HG02840 (cell line): Measurements from ENCODE around the gene KLHL36.
"Not testable (repeated sequence)": the region's sequence is repeated elsewhere in the genome, so short reads cannot be mapped to it uniquely, and the experiment has no call there.

Experiments
- ATAC-seq: cut with Tn5 transposase; IDR thresholded peaks from one replicate; pipeline ENCODE4 v1.9.1; 2021; ENCODE audit warnings: mild to moderate bottlenecking, moderate library complexity, moderate number of reproducible peaks; ENCODE audit not compliant: unreplicated experiment, low FRiP score

The KLHL36 gene

DNA sequence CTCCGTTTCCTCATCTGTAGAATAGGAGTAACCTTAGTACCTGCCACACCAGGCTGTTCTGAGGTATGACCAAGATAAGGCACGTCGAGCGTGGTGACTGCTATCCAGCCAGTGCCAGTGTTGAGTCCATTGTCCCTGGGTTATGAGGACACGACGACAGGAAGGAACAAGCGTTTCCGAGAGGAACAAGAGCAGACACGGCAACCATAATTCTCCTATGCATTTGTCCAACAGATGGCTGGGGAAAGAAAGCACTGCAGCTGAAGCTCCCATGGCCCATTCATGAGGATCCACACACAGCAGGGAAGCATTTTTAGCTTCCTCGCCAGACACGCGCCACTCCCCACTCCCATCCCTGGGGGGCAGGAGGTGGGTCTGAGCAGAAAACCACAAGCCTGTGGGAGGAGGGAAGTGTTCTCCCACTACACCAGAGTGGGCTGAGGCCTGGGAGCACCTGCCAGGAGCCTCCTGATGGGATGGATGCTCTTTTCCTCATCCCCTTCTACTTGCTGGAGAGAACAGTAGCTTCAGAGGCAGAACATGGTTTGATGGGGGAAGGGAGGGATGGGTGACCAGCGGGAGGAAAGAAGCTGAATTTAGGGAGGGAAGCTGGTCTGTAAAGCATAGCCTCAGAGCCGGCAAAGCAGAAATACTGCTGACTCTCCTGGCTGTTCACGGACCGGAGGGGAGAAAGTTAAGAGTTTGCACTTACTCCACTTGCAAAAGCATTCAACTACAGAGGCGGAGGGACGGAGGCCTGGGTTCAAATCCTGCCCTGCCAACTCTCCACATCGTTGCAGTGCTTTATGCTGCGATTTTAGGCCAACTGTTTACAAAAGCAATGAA, 33.1 kb upstream of the KLHL36 start:
- ATAC-seq = no peak

DNA sequence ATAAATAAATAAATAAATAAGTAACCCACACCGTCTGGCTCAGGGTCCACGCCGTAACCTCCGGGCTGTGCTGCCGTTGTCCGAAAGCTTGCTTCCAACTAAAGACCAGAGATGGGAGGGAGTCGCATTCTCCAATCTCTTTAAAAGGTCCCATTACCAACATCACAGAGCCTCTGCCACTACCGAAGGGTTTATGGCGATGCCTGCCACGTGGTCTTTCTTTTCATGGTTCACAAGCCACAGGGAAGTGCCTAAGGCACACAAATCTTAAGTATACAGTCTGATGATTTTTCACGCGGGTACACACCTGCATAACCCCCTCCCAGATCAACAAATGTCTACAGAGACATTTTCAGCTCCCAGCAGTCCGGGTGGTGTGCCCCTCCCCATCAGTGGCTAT, 31.8 kb upstream of the KLHL36 start:
- ATAC-seq = no peak

DNA sequence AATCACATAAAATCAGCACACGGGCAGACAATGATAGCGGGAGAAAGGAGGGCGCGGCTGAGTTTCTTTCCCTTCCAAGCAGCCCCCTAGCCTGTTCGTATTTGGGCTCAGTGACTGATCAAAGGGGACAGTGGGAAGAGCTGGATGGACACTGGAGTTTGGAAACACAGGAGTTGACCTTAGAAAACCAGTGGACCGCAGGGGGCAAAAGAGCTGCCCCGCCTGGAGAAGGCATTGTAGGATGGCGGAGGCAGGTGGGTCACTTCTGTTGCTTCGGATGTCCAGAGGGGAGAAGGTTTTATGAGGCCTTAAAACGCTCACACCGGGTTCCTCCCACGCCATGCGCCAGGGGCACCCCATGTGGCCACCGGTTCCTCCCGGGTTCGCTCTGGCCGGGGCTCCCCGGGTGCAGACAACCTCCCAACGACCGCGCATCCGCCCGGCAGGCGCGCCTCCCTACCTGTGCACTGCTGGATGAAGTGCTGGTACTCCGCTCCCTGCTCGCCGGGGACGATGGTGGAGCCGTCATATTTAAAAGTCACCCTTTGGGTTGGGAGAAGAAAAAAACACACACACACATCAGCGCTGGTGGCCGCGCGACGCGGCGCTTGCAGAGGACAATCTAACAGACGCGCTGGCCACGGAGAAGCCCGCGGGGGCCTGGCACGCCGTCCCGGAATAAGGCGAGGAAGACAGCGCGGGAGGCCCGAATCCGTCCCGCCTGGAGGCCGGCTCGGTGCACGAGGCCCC, 31.1 kb upstream of the KLHL36 start:
- peak; percentile 21 for ATAC-seq

DNA sequence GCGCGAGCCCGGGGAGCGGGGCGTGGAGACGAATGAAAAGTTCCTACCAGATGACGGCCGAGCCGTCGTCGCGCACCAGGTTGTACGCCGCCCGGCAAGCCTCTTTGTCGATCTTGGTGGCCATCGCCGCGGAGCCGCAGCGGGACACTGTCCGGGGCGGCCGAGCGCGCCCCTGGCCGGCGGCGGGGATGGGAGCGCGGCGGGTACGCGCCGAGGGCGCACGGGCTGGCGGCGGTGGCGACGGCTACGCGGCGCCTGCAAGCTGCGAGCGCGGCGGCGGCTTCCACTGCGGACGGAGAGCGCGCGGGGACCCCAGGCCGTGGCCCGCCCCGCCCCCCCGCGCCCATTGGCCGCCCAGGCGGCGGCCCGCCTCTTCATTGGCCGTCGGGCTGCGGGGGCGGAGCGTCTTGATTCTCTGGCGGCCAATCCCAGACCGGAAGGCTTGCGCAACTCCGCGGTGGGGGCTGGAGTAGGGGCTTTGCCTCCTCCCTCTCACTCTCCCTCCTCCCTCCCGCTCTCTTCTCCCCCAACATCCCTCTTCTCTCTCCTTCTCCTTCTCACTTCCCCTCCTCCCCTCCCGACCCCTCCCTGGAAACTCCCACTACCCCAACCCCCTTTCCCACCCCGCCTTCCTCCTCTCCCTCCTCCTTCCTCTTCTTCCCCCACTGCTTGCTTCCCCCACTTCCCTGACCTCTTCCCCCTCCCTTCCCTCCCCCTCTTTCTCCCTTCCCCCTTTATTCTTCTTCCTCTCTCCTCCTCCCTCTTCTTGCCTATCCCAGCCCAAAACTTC, 30.3 kb upstream of the KLHL36 start, which contains the start of gene COTL1:
Gene COTL1, minus strand, starts transcription at position 288 of the 790 bp plus-strand sequence. Its CDS starts 164 bp downstream, at position 124.
- ATAC-seq = peak; percentile 69

DNA sequence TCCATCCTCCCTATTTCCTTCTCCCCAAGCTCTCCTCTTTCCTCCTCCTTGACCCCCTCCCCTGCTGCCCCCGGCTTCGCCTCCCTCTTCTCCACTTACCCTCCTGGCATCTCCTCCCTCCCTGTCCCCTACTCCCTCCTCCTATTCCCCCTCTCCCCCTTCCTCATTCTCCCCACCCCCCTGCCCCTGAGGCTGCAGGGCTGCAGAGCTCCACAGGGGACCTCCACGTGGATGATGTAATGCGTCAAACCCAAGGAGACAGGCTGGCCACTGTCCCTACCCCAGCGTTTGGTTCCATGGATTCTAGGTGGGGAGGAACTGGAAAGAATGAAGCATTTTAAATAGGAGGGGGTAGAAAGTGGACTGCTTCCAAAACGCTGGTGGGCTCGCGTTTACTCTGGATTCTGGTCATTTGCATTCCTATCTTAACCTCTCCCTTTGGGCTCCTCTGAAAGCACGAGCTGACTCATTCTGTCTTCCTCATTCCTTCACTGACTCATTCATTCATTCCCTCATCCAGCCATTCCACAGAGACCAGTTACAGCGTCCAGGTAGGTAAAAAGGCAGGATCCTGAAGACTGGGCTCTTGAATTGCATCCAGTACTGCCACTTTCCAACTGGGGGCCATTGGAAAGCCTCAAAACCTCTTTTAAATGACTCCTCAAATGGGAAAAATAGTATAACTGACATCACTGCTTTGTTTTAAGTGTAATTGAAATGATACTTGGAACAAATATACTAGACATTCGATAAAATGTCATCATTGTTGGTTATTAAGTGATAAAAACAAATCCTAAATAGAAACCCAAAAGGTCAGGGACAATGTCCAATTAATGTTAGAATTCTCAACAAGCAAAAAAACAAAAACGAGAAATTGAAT, 29.5 kb upstream of the KLHL36 start:
- no peak for ATAC-seq

DNA sequence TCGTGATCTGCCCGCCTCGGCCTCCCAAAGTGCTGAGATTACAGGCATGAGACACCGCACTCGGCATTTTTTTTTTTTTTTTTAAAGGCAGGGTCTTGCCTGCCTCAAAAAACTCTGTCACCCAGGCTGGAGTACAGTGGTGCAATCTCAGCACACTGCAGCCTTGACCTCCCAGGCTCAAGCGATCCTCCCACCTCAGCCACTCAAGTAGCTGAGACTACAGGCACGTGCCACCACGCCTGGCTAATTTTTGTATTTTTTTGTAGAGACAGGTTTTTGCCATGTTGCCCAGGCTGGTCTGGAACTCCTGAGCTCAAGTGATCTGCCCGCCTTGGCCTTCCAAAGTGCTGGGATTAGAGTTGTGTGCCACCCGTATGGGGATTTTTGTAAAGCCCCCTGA, 27.4 kb upstream of the KLHL36 start:
- ATAC-seq = not testable (repeated sequence)

DNA sequence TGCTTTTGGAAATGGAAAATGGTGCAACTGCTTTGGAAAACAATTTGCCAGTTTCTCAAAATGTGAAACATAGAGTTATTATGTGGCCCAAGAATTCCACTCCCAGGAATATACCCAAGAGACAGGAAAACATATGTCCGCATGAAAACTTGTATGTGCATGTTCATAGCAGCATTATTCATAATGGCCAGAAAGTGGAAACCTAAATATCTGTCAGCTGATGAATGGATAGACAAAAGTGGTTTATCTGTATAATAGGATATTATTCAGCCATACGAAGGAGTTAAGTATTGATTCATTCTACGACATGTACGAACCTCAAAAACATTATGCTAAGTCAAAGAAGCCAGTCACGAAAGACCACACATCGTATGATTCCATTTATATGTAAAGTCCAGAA, 22.8 kb upstream of the KLHL36 start:
- no peak for ATAC-seq

DNA sequence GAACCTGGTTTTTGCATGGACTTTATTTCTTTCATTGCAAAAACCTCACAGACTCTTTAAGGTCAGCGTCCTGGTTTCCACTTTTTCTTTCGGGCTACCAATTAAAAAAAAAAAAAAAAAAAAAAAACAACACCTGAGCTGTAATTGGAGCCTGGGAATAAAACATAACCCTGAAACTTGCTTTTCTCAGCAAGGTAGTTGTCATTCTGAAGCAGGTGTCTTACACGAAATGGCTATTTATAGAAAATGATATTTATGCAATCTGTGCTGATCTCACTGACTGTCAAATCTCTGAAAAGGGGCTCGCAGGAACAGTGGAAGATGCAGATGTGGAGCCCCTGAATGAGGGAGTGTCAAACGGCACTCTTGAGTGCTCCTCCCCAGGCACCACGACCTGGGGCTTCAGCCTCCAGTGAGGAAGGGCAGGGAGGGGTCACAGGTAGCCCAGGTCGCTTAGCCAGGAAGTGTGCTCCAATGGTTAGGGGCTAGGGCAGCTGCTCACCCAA, 20.0 kb upstream of the KLHL36 start:
- ATAC-seq = no peak

DNA sequence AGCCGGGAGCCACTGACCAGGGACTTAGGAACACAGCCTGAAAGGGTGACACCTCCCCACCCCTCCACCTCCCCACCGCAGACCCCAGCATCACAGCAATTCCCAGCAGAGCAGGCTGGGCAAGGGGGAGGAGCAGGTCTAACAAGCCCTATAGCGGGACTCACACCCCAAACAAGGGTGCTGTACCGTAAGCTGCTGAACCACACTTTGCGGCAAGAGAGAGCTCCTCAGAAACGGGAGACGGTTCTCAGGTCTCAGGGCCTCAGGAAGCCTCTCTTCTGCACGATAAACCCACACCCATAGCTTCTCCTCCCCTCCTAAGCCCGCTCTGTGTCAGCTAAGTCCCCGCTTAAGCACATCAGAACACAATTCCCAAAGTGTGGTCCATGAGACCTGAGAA, 18.7 kb upstream of the KLHL36 start:
- no peak for ATAC-seq

DNA sequence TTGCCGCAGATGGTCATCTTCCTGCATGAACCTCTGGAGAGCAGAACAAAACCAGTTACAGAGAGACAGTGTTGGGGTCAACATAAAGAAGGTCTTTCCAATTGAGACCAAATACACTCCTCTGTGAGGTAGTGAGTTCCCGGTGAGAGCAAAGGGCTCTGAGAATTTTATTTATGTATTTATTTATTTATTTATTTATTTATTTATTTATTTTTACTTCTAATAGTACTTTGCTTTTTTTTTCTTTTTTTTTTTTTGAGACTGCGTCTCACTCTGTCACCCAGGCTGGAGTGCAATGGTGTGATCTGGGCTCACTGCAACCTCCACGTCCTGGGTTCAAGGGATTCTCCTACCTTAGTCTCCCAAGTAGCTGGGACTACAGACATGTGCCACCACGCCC, 18.3 kb upstream of the KLHL36 start:
- ATAC-seq = no peak

DNA sequence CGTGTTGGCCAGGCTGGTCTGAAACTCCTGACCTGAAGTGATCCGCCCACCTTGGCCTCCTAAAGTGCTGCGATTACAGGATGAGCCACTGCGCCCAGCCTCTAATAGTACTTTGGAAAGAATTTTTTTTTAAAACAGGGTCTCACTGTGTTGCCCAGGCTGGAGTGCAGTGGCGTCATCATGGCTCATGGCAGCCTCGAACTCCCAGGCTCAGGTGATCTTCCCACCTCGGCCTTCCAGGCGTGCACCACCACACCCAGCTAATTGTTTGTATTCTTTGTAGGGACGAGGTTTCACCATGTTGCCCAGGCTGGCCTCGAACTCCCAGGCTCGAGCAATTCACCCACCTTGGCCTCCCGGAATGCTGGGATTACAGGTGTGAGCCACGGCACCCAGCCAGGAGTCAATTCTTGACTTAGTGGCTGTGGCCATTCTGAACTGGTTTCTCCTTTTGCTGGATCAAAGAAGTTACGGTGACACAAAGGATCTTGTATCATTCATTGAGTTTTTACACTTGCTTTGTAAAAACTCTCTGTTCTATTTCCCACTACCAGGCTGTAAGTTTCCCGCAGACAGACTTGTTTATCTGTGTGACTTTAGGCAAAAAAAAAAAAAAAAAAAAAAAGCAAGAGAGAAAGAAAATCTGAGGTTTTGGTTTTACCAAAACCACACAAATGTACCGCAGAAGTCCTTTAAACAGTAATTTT, 17.7 kb upstream of the KLHL36 start:
- ATAC-seq = no peak

DNA sequence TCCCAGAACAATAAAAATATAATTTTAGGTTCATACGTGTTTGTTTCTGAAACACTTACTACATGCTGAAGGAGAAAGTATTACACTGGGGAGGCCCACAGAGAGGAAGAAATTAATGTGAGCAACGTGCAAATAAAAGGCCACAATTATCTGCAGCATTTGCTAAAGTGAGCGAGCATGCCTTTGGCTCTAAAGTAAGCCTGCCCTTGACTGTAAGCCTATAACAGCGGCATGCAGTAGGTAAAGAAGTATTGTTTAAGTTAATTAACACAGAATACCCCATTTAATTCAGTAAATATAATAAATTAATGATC, 17.2 kb upstream of the KLHL36 start:
- ATAC-seq = no peak

DNA sequence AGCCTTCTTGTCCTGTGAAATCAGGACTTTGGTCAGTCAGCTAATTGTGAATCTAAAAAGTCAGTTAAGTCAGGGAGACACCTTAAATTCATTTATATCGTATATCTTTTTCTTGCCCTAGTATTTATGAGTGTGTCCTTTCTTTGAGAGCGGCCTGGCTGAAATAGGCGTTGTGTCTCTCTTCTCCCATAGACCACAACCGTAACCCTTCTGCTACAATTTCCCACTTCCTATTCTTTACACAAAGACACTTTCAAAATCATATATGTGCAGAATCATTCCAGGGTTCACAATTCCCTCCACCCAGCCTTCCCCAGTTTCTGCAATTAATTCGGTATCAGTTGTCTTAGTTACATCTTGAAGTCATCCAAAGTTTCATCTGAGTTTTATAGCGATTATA, 16.4 kb upstream of the KLHL36 start:
- ATAC-seq = no peak

DNA sequence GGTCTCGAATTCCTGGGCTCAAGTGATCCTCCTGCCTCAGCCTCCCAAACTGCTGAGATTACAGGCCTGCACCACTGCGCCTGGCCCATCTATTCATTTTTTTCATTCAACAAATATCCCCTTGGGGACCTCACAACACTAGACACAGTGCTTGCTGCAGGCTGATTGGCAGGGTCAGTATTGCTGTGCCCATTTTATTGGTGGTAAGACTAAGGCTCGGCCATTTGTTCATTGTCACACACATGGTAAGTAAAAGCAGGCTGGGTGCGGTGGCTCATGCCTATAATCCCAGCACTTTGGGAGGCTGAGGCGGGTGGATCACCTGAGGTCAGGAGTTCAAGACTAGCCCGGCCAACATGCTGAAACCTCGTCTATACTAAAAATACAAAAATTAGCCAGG, 15.4 kb upstream of the KLHL36 start:
- ATAC-seq = not testable (repeated sequence)

DNA sequence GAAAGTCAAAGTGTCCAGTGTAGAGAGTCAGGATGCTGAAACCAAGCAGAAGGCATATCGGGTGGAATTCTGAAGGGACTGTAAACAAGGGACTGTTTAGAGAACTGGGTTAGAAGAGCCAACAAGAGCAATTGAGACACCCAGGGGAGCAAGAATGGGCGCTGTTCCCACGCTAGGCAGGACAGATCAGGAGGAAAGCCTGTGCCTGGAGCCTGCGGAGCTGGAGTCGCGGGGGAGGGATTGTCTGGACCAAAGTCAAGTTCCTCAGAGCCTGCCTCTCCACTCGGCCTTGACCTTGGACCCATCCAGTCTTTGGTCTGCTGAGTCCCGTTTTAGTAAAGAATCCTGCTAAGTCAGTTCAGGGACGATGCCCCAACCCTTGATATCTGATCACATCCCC, 14.7 kb upstream of the KLHL36 start:
- no peak for ATAC-seq

DNA sequence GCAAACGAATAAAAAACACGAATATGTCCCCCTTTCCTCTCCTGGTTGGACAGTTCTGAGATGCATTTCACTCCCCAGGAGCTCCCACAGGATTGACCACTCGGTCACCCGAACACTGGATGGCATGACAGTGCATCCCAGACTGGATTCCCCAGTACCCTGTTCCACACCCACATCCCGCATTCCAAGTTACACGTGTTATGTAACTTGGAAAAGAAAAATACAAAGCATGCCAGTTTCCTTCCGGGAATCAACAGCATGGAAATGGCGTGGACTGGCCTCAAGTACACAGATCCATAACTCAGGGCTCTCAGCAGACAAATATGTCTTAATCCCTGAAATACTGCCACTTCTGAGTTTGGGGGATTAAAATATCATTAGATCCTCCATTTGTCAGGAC, 12.6 kb upstream of the KLHL36 start:
- no peak for ATAC-seq

DNA sequence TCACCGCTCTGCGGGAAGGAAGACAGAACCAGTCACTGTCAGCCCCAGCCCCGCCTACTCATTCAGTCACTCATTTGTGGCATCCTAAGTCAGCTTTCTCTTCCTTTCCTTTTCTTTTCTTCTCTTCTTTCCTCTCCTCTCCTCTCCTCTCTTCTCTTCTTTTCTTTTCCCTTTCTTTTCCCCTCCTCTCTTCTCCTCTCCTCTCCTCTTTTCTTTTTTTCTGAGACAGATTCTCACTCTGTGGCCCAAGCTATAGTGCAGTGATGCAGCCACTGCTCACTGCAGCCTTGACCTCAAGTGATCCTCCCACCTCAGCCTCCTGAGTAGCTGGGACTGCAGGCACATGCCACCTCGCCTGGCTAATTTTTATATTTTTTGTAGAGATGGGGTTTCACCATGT, 10.6 kb upstream of the KLHL36 start:
- ATAC-seq = no peak

DNA sequence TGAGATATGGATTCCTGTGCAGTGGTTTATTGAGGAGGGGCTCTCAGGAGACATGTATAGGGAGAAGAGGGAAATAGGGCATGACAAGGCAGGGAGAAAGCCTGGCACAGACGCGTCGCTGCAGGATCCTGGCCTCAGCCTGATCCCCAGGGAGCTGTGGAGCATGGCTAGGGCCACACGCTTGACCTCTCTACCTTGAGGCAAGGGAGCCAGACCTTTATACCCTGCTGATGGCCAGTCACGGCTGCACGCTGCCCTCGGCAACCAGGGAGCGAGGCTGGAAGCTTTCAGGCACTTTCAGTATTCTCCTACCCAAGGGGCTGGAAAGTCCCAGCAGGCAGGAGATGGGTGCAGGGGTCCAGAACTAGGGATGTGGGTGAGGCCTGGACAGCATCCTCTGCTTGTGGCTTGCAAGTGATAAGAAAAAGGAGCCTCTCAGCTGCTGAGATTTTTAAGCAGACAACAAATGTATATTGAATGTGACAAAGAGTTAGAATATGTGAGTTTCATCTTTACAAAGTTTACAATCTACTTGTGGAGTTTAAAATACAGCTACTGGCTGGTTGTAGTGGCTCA, 10.0 kb upstream of the KLHL36 start:
- ATAC-seq = no peak

DNA sequence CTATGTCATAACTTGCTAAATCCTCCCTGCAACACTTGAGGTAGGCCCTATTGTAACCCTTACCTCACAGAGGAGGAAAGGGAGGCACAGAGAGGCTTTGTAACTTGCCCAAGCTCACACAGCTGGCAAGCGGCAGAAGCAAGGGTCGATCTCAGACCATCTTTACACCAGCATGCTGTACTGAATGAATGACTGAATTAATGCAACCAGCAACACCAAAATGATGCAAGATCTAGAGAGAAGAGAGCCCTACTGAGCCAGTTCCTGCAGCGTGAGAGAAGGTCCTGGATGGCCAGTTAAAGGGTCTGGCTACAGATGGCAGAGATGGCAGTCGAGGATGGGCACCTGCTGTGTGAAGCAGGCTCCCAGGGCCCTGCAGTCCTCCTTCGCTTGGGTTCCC, 8.2 kb upstream of the KLHL36 start:
- ATAC-seq = no peak
